HG02970 (cell line): ENCODE results near the gene ROMO1.

Experiments used
- ATAC-seq: cut with Tn5 transposase; IDR thresholded peaks from one replicate; pipeline ENCODE4 v1.9.1; 2021; ENCODE audit warnings: mild to moderate bottlenecking, moderate library complexity, moderate number of reproducible peaks; ENCODE audit not compliant: unreplicated experiment, low FRiP score

Gene ROMO1

GRCh38 chr20:35729283-35729807 is 30.1 kb downstream of the ROMO1 start:
- no peak for ATAC-seq

GRCh38 chr20:35729836-35730582 is 30.8 kb downstream of the ROMO1 start:
- ATAC-seq: no peak

GRCh38 chr20:35730583-35731468 is 31.6 kb downstream of the ROMO1 start:
- ATAC-seq: no peak

- ATAC-seq: no peak
Measured at GRCh38 chr20:35731469-35731788, 32.2 kb downstream of the ROMO1 start.

- ATAC-seq: no peak
Measured at GRCh38 chr20:35731862-35732643, 32.8 kb downstream of the ROMO1 start.

GRCh38 chr20:35732644-35732982 is 33.4 kb downstream of the ROMO1 start:
- ATAC-seq: no peak

GRCh38 chr20:35734374-35734773 is 35.2 kb downstream of the ROMO1 start:
- no peak for ATAC-seq

- ATAC-seq: no peak
Measured at GRCh38 chr20:35734777-35735649, 35.8 kb downstream of the ROMO1 start.

GRCh38 chr20:35735826-35736470 is 36.7 kb downstream of the ROMO1 start:
- ATAC-seq: no peak

GRCh38 chr20:35737865-35738333 is 38.7 kb downstream of the ROMO1 start:
- no peak for ATAC-seq

GRCh38 chr20:35738410-35739179 is 39.4 kb downstream of the ROMO1 start:
- no peak for ATAC-seq

- no peak for ATAC-seq
Measured at GRCh38 chr20:35739294-35740163, 40.3 kb downstream of the ROMO1 start.

GRCh38 chr20:35741892-35742740 is 42.9 kb downstream of the ROMO1 start, which contains the start of gene RBM39:
Gene RBM39, minus strand, starts transcription at chr20:35742260. Its CDS starts 1,386 bp downstream, at chr20:35740874.
- peak; percentile 95 for ATAC-seq

- ATAC-seq: no peak
Measured at GRCh38 chr20:35742741-35743523, 43.7 kb downstream of the ROMO1 start.

- ATAC-seq: no peak
Measured at GRCh38 chr20:35743693-35744491, 44.7 kb downstream of the ROMO1 start.
